ENCODE measurements around the gene JUP. TPM values are rescaled to one million over a fixed set of nuclear protein-coding genes. Genes with fewer than 3 reads are reported as not detected.
"Not testable (repeated sequence)": the region's sequence is repeated elsewhere in the genome, so short reads cannot be mapped to it uniquely, and the experiment has no call there.

The JUP gene
- polyA plus RNA-seq (2013, experiment 1 of 2): 101 TPM
- polyA plus RNA-seq (2013, experiment 2 of 2): 98.0 TPM

DNA sequence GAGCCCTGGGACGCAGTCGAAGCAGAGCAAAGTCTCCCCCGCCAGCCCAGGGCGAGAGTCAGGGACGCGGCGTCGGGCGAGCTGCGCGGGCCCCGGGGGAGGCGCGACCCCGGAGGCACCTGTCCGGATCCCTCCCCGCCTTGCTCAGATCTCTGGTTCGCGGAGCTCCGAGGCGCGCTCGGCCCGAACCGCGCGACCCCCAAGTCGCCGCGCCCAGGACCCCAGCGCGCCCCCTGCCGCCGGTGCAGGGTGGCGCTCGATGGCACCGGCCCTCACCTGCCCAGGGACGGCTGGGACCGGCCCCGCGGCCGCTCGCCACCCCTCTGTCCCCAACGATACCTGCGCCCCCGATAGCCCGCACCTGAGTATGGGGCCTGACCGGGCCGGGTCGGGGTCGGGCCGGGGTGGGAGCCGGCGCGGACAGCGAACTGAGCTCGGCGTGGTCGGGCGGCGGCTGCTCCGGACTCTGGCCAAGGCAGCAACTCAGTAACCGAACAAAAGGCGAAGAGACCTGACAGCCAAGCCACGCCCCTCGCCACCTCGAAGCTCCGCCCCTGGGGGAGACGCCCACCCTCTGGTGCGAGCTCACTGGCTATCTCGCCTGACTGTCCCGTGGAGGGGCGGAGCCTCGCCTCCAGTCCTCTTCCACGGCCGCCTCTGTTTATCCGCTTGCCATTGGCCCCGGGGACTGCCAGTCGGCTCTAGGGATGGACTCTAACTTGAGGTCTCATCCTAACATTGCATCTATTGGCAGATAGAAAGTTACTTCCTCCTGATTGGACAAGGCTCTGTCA is at the start of gene JUP:
TSS of gene JUP (minus strand) at position 485 of the 794 bp plus-strand sequence. CDS start 14,857 bp downstream, outside the sequence.
- Histone ChIP-seq H4K5ac (ENCODE audit: low read length) (peak within 1 kb of the TSS; percentile 91), H2BK5ac (ENCODE audit: low read length) (peak within 1 kb of the TSS; percentile 73), H3K56ac (ENCODE audit: low read length) (peak within 1 kb of the TSS; percentile 93), H3K79me2 (ENCODE audit: control insufficient read depth, insufficient read depth, low read length) (peaks cover 29% of the 10 kb centered on the region), H4K8ac (ENCODE audit: low read depth, low read length) (no peak within 1 kb of the TSS), H3K27me3 (ENCODE audit: insufficient read depth, low read length, poor library complexity) (no peaks in the 10 kb centered on the region), H3K23ac (ENCODE audit: low read length) (peak within 1 kb of the TSS; percentile 89), H3K4me1 (ENCODE audit: control insufficient read depth, low read depth, low read length) (peaks cover 6% of the 10 kb centered on the region), H2AK5ac (ENCODE audit: low read length) (no peak within 1 kb of the TSS), H3K18ac (ENCODE audit: low read length) (peak within 1 kb of the TSS; percentile 94), H3K4me2 (ENCODE audit: low read length) (peak within 1 kb of the TSS; percentile 97), H2BK15ac (replicated peaks; ENCODE audit: low read depth) (no peak within 1 kb of the TSS), H2BK120ac (ENCODE audit: low read depth, low read length) (peak within 1 kb of the TSS; percentile 67), H3K27ac (ENCODE audit: low read depth, low read length) (peak within 1 kb of the TSS; percentile 98), H3K36me3 (ENCODE audit: control insufficient read depth, insufficient read depth, low read length) (no peaks in the 10 kb centered on the region), H3K9ac (ENCODE audit: low read length) (peak within 1 kb of the TSS; percentile 90), H3K4ac (ENCODE audit: low read depth, low read length) (peak within 1 kb of the TSS; percentile 90), H3K79me1 (ENCODE audit: low read length) (peaks cover 2% of the 10 kb centered on the region), H3K4me3 (ENCODE audit: low read length) (peak within 1 kb of the TSS; percentile 77)
- WGBS (ENCODE audit: extremely low coverage, insufficient coverage, low lambda C conversion rate): no CpG with 5 or more reads among the region's 79 CpGs
- peak; percentile 100 for DNase-seq

GRCh38 chr17:41835800-41836549 is 49.5 kb upstream of the JUP start, which contains the start of gene NT5C3B:
Gene NT5C3B, minus strand, starts transcription at chr17:41836232. Its CDS starts 39 bp downstream, at chr17:41836193.
- no peak within 1 kb of the TSS for H3K27ac ChIP-seq (ENCODE audit: low read depth, low read length)
- DNase-seq: peak; percentile 48

GRCh38 chr17:41835214-41835799 is 48.8 kb upstream of the JUP start:
- peak overlapping the region; percentile 53 for H3K18ac ChIP-seq (ENCODE audit: low read length)
- H3K4me3 ChIP-seq (ENCODE audit: low read length): peak overlapping the region; percentile 87
- DNase-seq: no peak
- peaks cover 2% of the 10 kb centered on the region for H3K36me3 ChIP-seq (ENCODE audit: control insufficient read depth, insufficient read depth, low read length)
- H2AK5ac ChIP-seq (ENCODE audit: low read length): no peak overlapping the region
- H3K27ac ChIP-seq (ENCODE audit: low read depth, low read length): no peak overlapping the region
- H3K79me1 ChIP-seq (ENCODE audit: low read length): peaks cover 1% of the 10 kb centered on the region
- no CpG with 5 or more reads among the region's 13 CpGs for WGBS (ENCODE audit: extremely low coverage, insufficient coverage, low lambda C conversion rate)
- H3K27me3 ChIP-seq (ENCODE audit: insufficient read depth, low read length, poor library complexity): no peaks in the 10 kb centered on the region
- no peaks in the 10 kb centered on the region for H3K79me2 ChIP-seq (ENCODE audit: control insufficient read depth, insufficient read depth, low read length)
- peak overlapping the region; percentile 97 for H3K56ac ChIP-seq (ENCODE audit: low read length)
- no peak overlapping the region for H2BK5ac ChIP-seq (ENCODE audit: low read length)
- H3K4me1 ChIP-seq (ENCODE audit: control insufficient read depth, low read depth, low read length): peaks cover 2% of the 10 kb centered on the region
- H3K4ac ChIP-seq (ENCODE audit: low read depth, low read length): peak overlapping the region; percentile 63
- peak overlapping the region; percentile 92 for H3K9ac ChIP-seq (ENCODE audit: low read length)
- no peak overlapping the region for H3K23ac ChIP-seq (ENCODE audit: low read length)
- H4K5ac ChIP-seq (ENCODE audit: low read length): no peak overlapping the region
- no peak overlapping the region for H2BK120ac ChIP-seq (ENCODE audit: low read depth, low read length)
- no peak overlapping the region for H4K8ac ChIP-seq (ENCODE audit: low read depth, low read length)
- H3K4me2 ChIP-seq (ENCODE audit: low read length): peak overlapping the region; percentile 52
- H2BK15ac ChIP-seq (replicated peaks; ENCODE audit: low read depth): no peak overlapping the region

More at GRCh38 chr17:41835800-41836549, 49.5 kb upstream of the JUP start, which contains the start of gene NT5C3B:
- H3K4me1 ChIP-seq (ENCODE audit: control insufficient read depth, low read depth, low read length): peaks cover 2% of the 10 kb centered on the region
- H3K18ac ChIP-seq (ENCODE audit: low read length): peak within 1 kb of the TSS; percentile 53
- no peak within 1 kb of the TSS for H2BK120ac ChIP-seq (ENCODE audit: low read depth, low read length)
- no peak within 1 kb of the TSS for H2AK5ac ChIP-seq (ENCODE audit: low read length)
- H3K23ac ChIP-seq (ENCODE audit: low read length): no peak within 1 kb of the TSS
- peak within 1 kb of the TSS; percentile 63 for H3K4ac ChIP-seq (ENCODE audit: low read depth, low read length)
- WGBS (ENCODE audit: extremely low coverage, insufficient coverage, low lambda C conversion rate): no CpG with 5 or more reads among the region's 72 CpGs
- H3K56ac ChIP-seq (ENCODE audit: low read length): peak within 1 kb of the TSS; percentile 97
- peak within 1 kb of the TSS; percentile 70 for H3K4me2 ChIP-seq (ENCODE audit: low read length)
- H3K9ac ChIP-seq (ENCODE audit: low read length): peak within 1 kb of the TSS; percentile 92
- peak within 1 kb of the TSS; percentile 87 for H3K4me3 ChIP-seq (ENCODE audit: low read length)
- no peak within 1 kb of the TSS for H4K5ac ChIP-seq (ENCODE audit: low read length)
- peaks cover 2% of the 10 kb centered on the region for H3K36me3 ChIP-seq (ENCODE audit: control insufficient read depth, insufficient read depth, low read length)
- H3K79me1 ChIP-seq (ENCODE audit: low read length): peaks cover 1% of the 10 kb centered on the region
- no peaks in the 10 kb centered on the region for H3K79me2 ChIP-seq (ENCODE audit: control insufficient read depth, insufficient read depth, low read length)
- peak within 1 kb of the TSS; percentile 57 for H4K8ac ChIP-seq (ENCODE audit: low read depth, low read length)
- H2BK5ac ChIP-seq (ENCODE audit: low read length): no peak within 1 kb of the TSS
- H3K27me3 ChIP-seq (ENCODE audit: insufficient read depth, low read length, poor library complexity): no peaks in the 10 kb centered on the region
- no peak within 1 kb of the TSS for H2BK15ac ChIP-seq (replicated peaks; ENCODE audit: low read depth)

DNA sequence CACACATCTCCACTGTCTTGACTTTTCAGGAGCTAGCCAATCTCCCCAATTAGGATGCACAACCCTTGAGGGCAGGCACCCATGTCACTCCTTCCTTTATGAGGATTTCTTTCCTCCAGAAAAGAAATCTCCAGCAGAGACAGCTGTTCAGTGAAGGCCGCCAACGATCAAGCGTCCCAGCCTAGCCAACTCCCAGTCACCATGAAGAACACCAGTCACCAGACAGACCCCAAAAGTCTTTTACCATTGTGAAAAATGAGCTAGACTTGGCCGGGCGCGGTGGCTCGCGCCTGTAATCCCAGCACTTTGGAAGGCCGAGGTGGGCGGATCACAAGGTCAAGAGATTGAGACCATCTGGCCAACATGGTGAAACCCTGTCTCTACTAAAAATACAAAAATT is 43.5 kb upstream of the JUP start:
- not testable (repeated sequence) for H3K79me2 ChIP-seq (ENCODE audit: control insufficient read depth, insufficient read depth, low read length)

GRCh38 chr17:41825175-41825845 is 38.8 kb upstream of the JUP start:
- Histone ChIP-seq H2BK15ac (replicated peaks; ENCODE audit: low read depth) (no peak overlapping the region), H3K4me2 (ENCODE audit: low read length) (no peak overlapping the region), H3K79me2 (ENCODE audit: control insufficient read depth, insufficient read depth, low read length) (no peaks in the 10 kb centered on the region), H2AK5ac (ENCODE audit: low read length) (no peak overlapping the region), H2BK120ac (ENCODE audit: low read depth, low read length) (no peak overlapping the region), H3K23ac (ENCODE audit: low read length) (no peak overlapping the region), H3K27me3 (ENCODE audit: insufficient read depth, low read length, poor library complexity) (no peaks in the 10 kb centered on the region), H3K36me3 (ENCODE audit: control insufficient read depth, insufficient read depth, low read length) (peaks cover 8% of the 10 kb centered on the region), H2BK5ac (ENCODE audit: low read length) (no peak overlapping the region), H3K9ac (ENCODE audit: low read length) (no peak overlapping the region), H3K4ac (ENCODE audit: low read depth, low read length) (no peak overlapping the region), H3K56ac (ENCODE audit: low read length) (no peak overlapping the region), H4K8ac (ENCODE audit: low read depth, low read length) (no peak overlapping the region), H3K4me3 (ENCODE audit: low read length) (no peak overlapping the region), H3K27ac (ENCODE audit: low read depth, low read length) (no peak overlapping the region), H3K18ac (ENCODE audit: low read length) (no peak overlapping the region), H3K79me1 (ENCODE audit: low read length) (no peaks in the 10 kb centered on the region), H3K4me1 (ENCODE audit: control insufficient read depth, low read depth, low read length) (no peaks in the 10 kb centered on the region), H4K5ac (ENCODE audit: low read length) (no peak overlapping the region)
- DNase-seq: no peak
- no CpG with 5 or more reads among the region's 19 CpGs for WGBS (ENCODE audit: extremely low coverage, insufficient coverage, low lambda C conversion rate)

More for the DNA sequence above, 43.5 kb upstream of the JUP start:
- not testable (repeated sequence) for H3K27ac ChIP-seq (ENCODE audit: low read depth, low read length); H3K56ac ChIP-seq (ENCODE audit: low read length); H3K4me2 ChIP-seq (ENCODE audit: low read length); H2AK5ac ChIP-seq (ENCODE audit: low read length); H3K27me3 ChIP-seq (ENCODE audit: insufficient read depth, low read length, poor library complexity); H3K4me3 ChIP-seq (ENCODE audit: low read length); H3K9ac ChIP-seq (ENCODE audit: low read length); H3K18ac ChIP-seq (ENCODE audit: low read length); H4K8ac ChIP-seq (ENCODE audit: low read depth, low read length); DNase-seq; H2BK5ac ChIP-seq (ENCODE audit: low read length); H3K79me1 ChIP-seq (ENCODE audit: low read length); H4K5ac ChIP-seq (ENCODE audit: low read length); H2BK120ac ChIP-seq (ENCODE audit: low read depth, low read length); H3K23ac ChIP-seq (ENCODE audit: low read length); H3K4ac ChIP-seq (ENCODE audit: low read depth, low read length); H3K36me3 ChIP-seq (ENCODE audit: control insufficient read depth, insufficient read depth, low read length); H2BK15ac ChIP-seq (replicated peaks; ENCODE audit: low read depth); H3K4me1 ChIP-seq (ENCODE audit: control insufficient read depth, low read depth, low read length)
- WGBS (ENCODE audit: extremely low coverage, insufficient coverage, low lambda C conversion rate): no CpG with 5 or more reads among the region's 10 CpGs

All from mesendoderm (in vitro differentiated cells).